H1 (cell line): ENCODE results near the gene STX17. TPM values are rescaled to one million over a fixed set of nuclear protein-coding genes. Genes with fewer than 3 reads are reported as not detected.

Experiments
- CTCF ChIA-PET: fragments of 300-600 bp; sonication (Branson Sonifier 250); formaldehyde crosslinking; loops from one replicate; lab custom pipeline; 2021; ENCODE audit not compliant: partially characterized antibody; lab: Charles Lee
- POLR2A ChIA-PET: fragments of 300-600 bp; sonication (Branson Sonifier 250); formaldehyde crosslinking; loops from one replicate; lab custom pipeline; 2021; ENCODE audit warnings: inconsistent platforms; ENCODE audit not compliant: partially characterized antibody; lab: Charles Lee
- DNase-seq, 2 experiments: peaks; one replicate each; pipeline versions ENCODE4 v3.0.0 to v3.0.0-alpha.2; 2010 to 2022; ENCODE audit warnings: low spot score in 2 of 2, low read depth in 1 of 2, mixed read lengths in 1 of 2
- FAIRE-seq: peaks from 2 replicates; lab custom pipeline; 2011; peaks lifted over from hg19 to GRCh38; lab: Jason Lieb, UNC
- H2AFZ ChIP-seq: 2 replicates; pipeline ENCODE4 v1.8.1; 2012; ENCODE audit warnings: low read length, inconsistent platforms
- H2AK5ac ChIP-seq: 2 replicates; pipeline ENCODE4 v1.6.1; 2013; ENCODE audit warnings: low read depth, low read length
- H2BK120ac ChIP-seq: replicated peaks from 2 replicates; pipeline ENCODE3; 2013; ENCODE audit warnings: low read depth, low read length, inconsistent platforms
- H2BK12ac ChIP-seq: 2 replicates; pipeline ENCODE4 v1.6.1; 2013; ENCODE audit warnings: low read depth, low read length
- H2BK15ac ChIP-seq: 2 replicates; pipeline ENCODE4 v1.6.1; 2013; ENCODE audit warnings: low read length
- H2BK20ac ChIP-seq: 2 replicates; pipeline ENCODE4 v1.6.1; 2013; ENCODE audit warnings: low read length
- H2BK5ac ChIP-seq: 2 replicates; pipeline ENCODE4 v1.6.1; 2013; ENCODE audit warnings: low read depth, low read length
- H3K14ac ChIP-seq: 2 replicates; pipeline ENCODE4 v1.6.1; 2013; ENCODE audit warnings: inconsistent platforms; ENCODE audit not compliant: insufficient read length
- H3K18ac ChIP-seq: 2 replicates; pipeline ENCODE4 v1.6.1; 2013; ENCODE audit warnings: low read length; ENCODE audit errors: extremely low read depth
- H3K23ac ChIP-seq: 2 replicates; pipeline ENCODE4 v1.6.1; 2013; ENCODE audit warnings: inconsistent platforms; ENCODE audit not compliant: insufficient read length
- H3K23me2 ChIP-seq: 2 replicates; pipeline ENCODE4 v1.6.1; 2013; ENCODE audit warnings: low read depth, low read length
- H3K27ac ChIP-seq: 2 replicates; pipeline ENCODE4 v1.6.1; 2011; ENCODE audit warnings: low read depth, low read length, inconsistent platforms
- H3K27me3 ChIP-seq, 4 experiments: replicated peaks in 1 of 4; 1 replicate in 1 of 4; 2 replicates in 3 of 4; pipeline versions ENCODE4 v1.6.1 to v1.8.1; 2011 to 2013; ENCODE audit warnings: low read length in 3 of 4, mild to moderate bottlenecking in 3 of 4, inconsistent platforms in 2 of 4, mixed read lengths in 2 of 4, moderate library complexity in 1 of 4; ENCODE audit not compliant: control insufficient read depth in 3 of 4, insufficient read depth in 3 of 4; ENCODE audit errors: extremely low read depth in 1 of 4
- H3K36me3 ChIP-seq, 4 experiments: 2 replicates each; pipeline versions ENCODE4 v1.6.1 to v1.8.1; 2011 to 2013; ENCODE audit warnings: mild to moderate bottlenecking in 4 of 4, low read length in 3 of 4, moderate library complexity in 2 of 4, control low read depth in 1 of 4, inconsistent platforms in 1 of 4; ENCODE audit not compliant: insufficient read depth in 4 of 4, control insufficient read depth in 2 of 4
- H3K4ac ChIP-seq: replicated peaks from 2 replicates; pipeline ENCODE3; 2013; ENCODE audit warnings: low read length, low read depth, mixed read lengths, inconsistent platforms; ENCODE audit not compliant: insufficient read length
- H3K4me1 ChIP-seq, 4 experiments: replicated peaks in 1 of 4; 1 replicate in 1 of 4; 2 replicates in 3 of 4; pipeline versions ENCODE4 v1.6.1 to v1.8.1; 2011 to 2013; ENCODE audit warnings: low read length in 3 of 4, inconsistent platforms in 2 of 4, mixed read lengths in 1 of 4; ENCODE audit not compliant: insufficient read depth in 4 of 4, control insufficient read depth in 3 of 4
- H3K4me2 ChIP-seq, 2 experiments: 2 replicates each; pipeline versions ENCODE4 v1.6.1 to v1.8.1; 2011 to 2013; ENCODE audit warnings: low read depth in 2 of 2, low read length in 2 of 2, control low read depth in 1 of 2, inconsistent platforms in 1 of 2, mild to moderate bottlenecking in 1 of 2; ENCODE audit not compliant: insufficient read depth in 1 of 2
- H3K4me3 ChIP-seq, 4 experiments: fragments of 200-600, 300-600 bp in 1 of 4; sonication (generic), shearing (Covaris generic), sonication (Bioruptor Twin) in 1 of 4; 2 replicates each; pipeline versions ENCODE4 v1.5.1 to v1.8.1; 2011 to 2016; ENCODE audit warnings: low read length in 4 of 4, low read depth in 3 of 4, control low read depth in 2 of 4, inconsistent platforms in 2 of 4, mild to moderate bottlenecking in 2 of 4, mixed read lengths in 1 of 4, moderate library complexity in 1 of 4; ENCODE audit not compliant: insufficient read depth in 2 of 4; ENCODE audit errors: extremely low read depth in 1 of 4
- H3K56ac ChIP-seq: replicated peaks from 2 replicates; pipeline ENCODE3; 2013; ENCODE audit warnings: low read depth, mild to moderate bottlenecking, mixed read lengths, low read length, inconsistent platforms; ENCODE audit not compliant: insufficient read length
- H3K79me1 ChIP-seq: 2 replicates; pipeline ENCODE4 v1.6.1; 2013; ENCODE audit warnings: low read depth, low read length, control low read depth
- H3K79me2 ChIP-seq, 2 experiments: 2 replicates each; pipeline versions ENCODE4 v1.6.1 to v1.8.1; 2012 to 2013; ENCODE audit warnings: low read length in 2 of 2, mild to moderate bottlenecking in 2 of 2, inconsistent platforms in 1 of 2; ENCODE audit not compliant: insufficient read depth in 2 of 2, control insufficient read depth in 1 of 2
- H3K9ac ChIP-seq, 4 experiments: replicated peaks in 1 of 4; 1 replicate in 1 of 4; 2 replicates in 3 of 4; pipeline versions ENCODE4 v1.6.1 to v1.8.1; 2011 to 2013; ENCODE audit warnings: low read depth in 3 of 4, low read length in 3 of 4, control low read depth in 2 of 4, mild to moderate bottlenecking in 2 of 4, moderate library complexity in 2 of 4, inconsistent platforms in 1 of 4; ENCODE audit errors: extremely low read depth in 1 of 4
- H3K9me3 ChIP-seq, 2 experiments: 2 replicates each; pipeline versions ENCODE4 v1.6.1 to v1.8.1; 2012 to 2013; ENCODE audit warnings: mild to moderate bottlenecking in 2 of 2, moderate library complexity in 2 of 2, control low read depth in 1 of 2, inconsistent platforms in 1 of 2, low read depth in 1 of 2, low read length in 1 of 2, mixed read lengths in 1 of 2; ENCODE audit not compliant: insufficient read depth in 2 of 2
- H4K20me1 ChIP-seq, 2 experiments: replicated peaks in 1 of 2; 2 replicates each; pipeline versions ENCODE3 to v1.8.1; 2011 to 2013; ENCODE audit warnings: inconsistent platforms in 2 of 2, low read length in 2 of 2, mild to moderate bottlenecking in 1 of 2; ENCODE audit not compliant: insufficient read depth in 2 of 2, control insufficient read depth in 1 of 2
- H4K5ac ChIP-seq: 2 replicates; pipeline ENCODE4 v1.6.1; 2013; ENCODE audit warnings: low read length, low read depth, mixed read lengths, inconsistent platforms; ENCODE audit not compliant: insufficient read length
- H4K8ac ChIP-seq: 2 replicates; pipeline ENCODE4 v1.8.0; 2013; ENCODE audit warnings: mild to moderate bottlenecking, moderate library complexity, low read length, inconsistent platforms; ENCODE audit not compliant: insufficient read depth; ENCODE audit errors: extremely low read depth
- H4K91ac ChIP-seq: replicated peaks from 2 replicates; pipeline ENCODE3; 2013; ENCODE audit warnings: low read length, mixed read lengths, inconsistent platforms; ENCODE audit not compliant: insufficient read length
- CREB1 ChIP-seq: IDR thresholded peaks from 2 replicates; pipeline ENCODE4 v1.6.1; 2012; ENCODE audit warnings: inconsistent platforms
- JUN ChIP-seq: IDR thresholded peaks from 2 replicates; pipeline ENCODE4 v1.6.1; 2011; ENCODE audit warnings: low read depth, mild to moderate bottlenecking, improper control_type of control experiment, low read length
- WGBS, 2 experiments: shearing (Covaris generic) in 1 of 2; methylation state at CpG; one replicate each; pipeline versions ENCODE4 v1.1.6 to v1.1.7; 2013 to 2015; ENCODE audit warnings: low lambda C conversion rate in 2 of 2, mixed read lengths in 2 of 2, inconsistent platforms in 1 of 2, low coverage in 1 of 2, missing lambda C conversion rate in 1 of 2; ENCODE audit not compliant: insufficient replicate concordance in 2 of 2, insufficient coverage in 1 of 2, insufficient read length in 1 of 2; ENCODE audit errors: extremely low coverage in 1 of 2, missing lambda C conversion rate in 1 of 2; 5-methylcytosine and 5-hydroxymethylcytosine counted together
- polyA plus RNA-seq, 7 experiments: library from polyadenylated mRNA; depleted of rRNA in 3 of 7; stranded (reverse) in 5 of 7; unstranded in 2 of 7; fragments of >200 nt in 5 of 7; fragments of 200-250 nt in 2 of 7; gene quantifications; 1 replicate in 5 of 7; 2 replicates in 1 of 7; 4 replicates in 1 of 7; pipeline versions ENCODE4 v1.2.1 to v1.2.3, GENCODE V29; 2011 to 2013; ENCODE audit warnings: missing spikeins in 2 of 7, mixed read lengths in 2 of 7
- total RNA-seq: library from RNA; stranded (reverse); fragmentation: NEBNext Ultra II Directional; extraction: Animal tissue kit (Norgen Biotek cat#: 25700); gene quantifications from 2 replicates; pipeline ENCODE4 v1.2.1, GENCODE V29; 2021

Gene STX17
- total and polyA plus RNA-seq, 2 of the 8 experiments (the other 6 are each of a cell fraction or from before 2014, with no cell fraction given): 4.5 to 16.3 TPM

DNA sequence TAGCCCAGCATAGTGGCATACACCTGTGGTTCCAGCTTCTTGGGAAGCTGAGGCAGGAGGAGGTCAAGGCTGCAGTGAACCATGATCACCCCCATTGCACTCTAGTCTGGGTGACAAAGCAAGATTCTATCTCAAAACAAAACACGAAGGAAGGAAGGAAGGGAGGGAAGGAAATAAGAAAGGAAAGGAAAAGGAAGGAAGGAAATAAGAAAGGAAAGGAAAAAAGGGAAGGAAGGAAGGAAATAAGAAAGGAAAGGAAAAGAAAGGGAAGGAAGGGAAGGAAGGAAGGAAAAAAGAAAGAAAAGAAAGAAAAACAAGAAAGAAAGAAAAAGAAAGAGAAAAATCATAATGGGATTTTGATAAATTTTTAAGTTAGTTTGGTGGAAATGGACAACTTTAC, 3.1 kb upstream of the STX17 start:
- no peaks in the 10 kb centered on the region for H3K79me2 ChIP-seq
- no peak overlapping the region for H2AK5ac ChIP-seq
- no peak overlapping the region for H3K4ac ChIP-seq
- H4K20me1 ChIP-seq: no peaks in the 10 kb centered on the region
- H2AFZ ChIP-seq: no peak overlapping the region
- H2BK5ac ChIP-seq: no peak overlapping the region
- POLR2A ChIA-PET: no interaction called here
- peaks cover 0 to 5% (median 3%) of the 10 kb centered on the region in 4 experiments; a peak in 3 of 7 replicates for H3K4me1 ChIP-seq
- H3K14ac ChIP-seq: no peak overlapping the region
- H3K9me3 ChIP-seq: no peaks in the 10 kb centered on the region
- H3K79me1 ChIP-seq: no peaks in the 10 kb centered on the region
- H3K9ac ChIP-seq: no peak overlapping the region
- H3K23ac ChIP-seq: no peak overlapping the region
- H4K91ac ChIP-seq: no peak overlapping the region
- no peak overlapping the region for H4K5ac ChIP-seq
- CTCF ChIA-PET: interaction anchor here (0.7 to 1.6 kb wide), 2 partner anchors 48 to 472 kb away, joined by 3 to 8 read pairs; no protein-coding TSS in a partner anchor
- DNase-seq (no peak), FAIRE-seq (no peak)
- H3K23me2 ChIP-seq: peaks cover 6% of the 10 kb centered on the region
- no peak overlapping the region for H3K56ac ChIP-seq
- H3K27me3 ChIP-seq: no peaks in the 10 kb centered on the region; a peak in 1 of 7 replicates
- H3K18ac ChIP-seq: no peak overlapping the region
- H3K4me2 ChIP-seq: no peak overlapping the region
- H3K4me3 ChIP-seq: no peak overlapping the region
- no peak overlapping the region for H3K27ac ChIP-seq
- no peak overlapping the region for H2BK120ac ChIP-seq
- H2BK20ac ChIP-seq: no peak overlapping the region
- no peak overlapping the region for H2BK15ac ChIP-seq
- H2BK12ac ChIP-seq: no peak overlapping the region
- no peak overlapping the region for H4K8ac ChIP-seq
- 88% methylated on average over 1 of the region's 1 CpG; no CpG with 5 or more reads in 1 of the 2 experiments for WGBS, 2 experiments
- H3K36me3 ChIP-seq: no peaks in the 10 kb centered on the region
- TF ChIP-seq JUN (no peak), CREB1 (no peak)
